SJSA1 (cell line): ENCODE data around the gene HSD17B14. TPM values are rescaled to one million over a fixed set of nuclear protein-coding genes. Genes with fewer than 3 reads are reported as not detected.

Experiments used
- DNase-seq, 2 experiments: peaks; one replicate each; pipeline ENCODE4 v3.0.0-alpha.2; 2015 to 2020; ENCODE audit warnings: low spot score in 2 of 2, low read depth in 1 of 2
- H3K27ac ChIP-seq: fragments of 250-450 bp; sonication (Bioruptor Pico); 2 replicates; pipeline ENCODE4 v1.5.1; 2020; ENCODE audit warnings: mild to moderate bottlenecking, moderate library complexity
- H3K27me3 ChIP-seq: fragments of 250-450 bp; sonication (Bioruptor Pico); replicated peaks from 2 replicates; pipeline ENCODE4 v1.5.1; 2020; ENCODE audit warnings: mild to moderate bottlenecking, moderate library complexity
- H3K36me3 ChIP-seq: fragments of 250-450 bp; sonication (Bioruptor Pico); 2 replicates; pipeline ENCODE4 v1.5.1; 2020; ENCODE audit warnings: mild to moderate bottlenecking
- H3K4me1 ChIP-seq: fragments of 250-450 bp; sonication (Bioruptor Pico); replicated peaks from 2 replicates; pipeline ENCODE4 v1.6.1; 2021; ENCODE audit warnings: mild to moderate bottlenecking
- H3K4me3 ChIP-seq: fragments of 250-450 bp; sonication (Bioruptor Pico); 2 replicates; pipeline ENCODE4 v1.5.1; 2020; ENCODE audit warnings: mild to moderate bottlenecking
- H3K9me3 ChIP-seq: fragments of 250-450 bp; sonication (Bioruptor Pico); replicated peaks from 2 replicates; pipeline ENCODE4 v1.5.1; 2020; ENCODE audit warnings: mild to moderate bottlenecking
- total RNA-seq: library from RNA; depleted of rRNA; stranded (reverse); fragments of >200 nt; shearing (Covaris generic); gene quantifications from 2 replicates; pipeline ENCODE4 v1.2.3, GENCODE V29; 2014

Gene HSD17B14
- total RNA-seq, 1 experiment from 2014 or later = not detected

- Histone ChIP-seq H3K4me3 (no peak overlapping the region), H3K4me1 (no peaks in the 10 kb centered on the region), H3K27ac (no peak overlapping the region), H3K27me3 (no peaks in the 10 kb centered on the region), H3K36me3 (no peaks in the 10 kb centered on the region), H3K9me3 (no peaks in the 10 kb centered on the region)
- DNase-seq = no peak
Measured at GRCh38 chr19:48830965-48831364, 5.3 kb downstream of the HSD17B14 start.

GRCh38 chr19:48830088-48830487 is 6.2 kb downstream of the HSD17B14 start:
- Histone ChIP-seq H3K36me3 (no peaks in the 10 kb centered on the region), H3K4me1 (no peaks in the 10 kb centered on the region), H3K27ac (no peak overlapping the region), H3K27me3 (no peaks in the 10 kb centered on the region), H3K4me3 (no peak overlapping the region), H3K9me3 (no peaks in the 10 kb centered on the region)
- DNase-seq = no peak

GRCh38 chr19:48826606-48827020 is 9.7 kb downstream of the HSD17B14 start:
- H3K4me3 ChIP-seq = no peak overlapping the region
- H3K27me3 ChIP-seq = no peaks in the 10 kb centered on the region
- H3K4me1 ChIP-seq = no peaks in the 10 kb centered on the region
- no peaks in the 10 kb centered on the region for H3K36me3 ChIP-seq
- no peak overlapping the region for H3K27ac ChIP-seq
- H3K9me3 ChIP-seq = 0 out of 2 replicates have a peak, but pooled peaks cover 2% of the 10 kb centered on the region
- no peak for DNase-seq

GRCh38 chr19:48822514-48822913 is 13.8 kb downstream of the HSD17B14 start:
- Histone ChIP-seq H3K36me3 (no peaks in the 10 kb centered on the region), H3K27ac (no peak overlapping the region), H3K4me1 (no peaks in the 10 kb centered on the region), H3K9me3 (0 out of 2 replicates have a peak, but pooled peaks cover 3% of the 10 kb centered on the region), H3K4me3 (no peak overlapping the region), H3K27me3 (no peaks in the 10 kb centered on the region)
- DNase-seq = no peak

GRCh38 chr19:48821633-48822032 is 14.7 kb downstream of the HSD17B14 start:
- DNase-seq = no peak
- no peak overlapping the region for H3K4me3 ChIP-seq
- H3K27ac ChIP-seq = no peak overlapping the region
- 0 out of 2 replicates have a peak, but pooled peaks cover 3% of the 10 kb centered on the region for H3K9me3 ChIP-seq
- no peaks in the 10 kb centered on the region for H3K27me3 ChIP-seq
- H3K4me1 ChIP-seq = no peaks in the 10 kb centered on the region
- H3K36me3 ChIP-seq = no peaks in the 10 kb centered on the region

GRCh38 chr19:48819366-48819816 is 16.9 kb downstream of the HSD17B14 start:
- DNase-seq = no peak
- H3K36me3 ChIP-seq = no peaks in the 10 kb centered on the region
- H3K4me3 ChIP-seq = no peak overlapping the region
- H3K4me1 ChIP-seq = peaks cover 4% of the 10 kb centered on the region
- H3K27ac ChIP-seq = no peak overlapping the region
- H3K9me3 ChIP-seq = 0 out of 2 replicates have a peak, but pooled peaks cover 3% of the 10 kb centered on the region
- H3K27me3 ChIP-seq = no peaks in the 10 kb centered on the region

- H3K36me3 ChIP-seq = no peaks in the 10 kb centered on the region
- H3K4me1 ChIP-seq = peaks cover 4% of the 10 kb centered on the region
- no peaks in the 10 kb centered on the region for H3K27me3 ChIP-seq
- H3K27ac ChIP-seq = no peak overlapping the region
- no peak overlapping the region for H3K4me3 ChIP-seq
- H3K9me3 ChIP-seq = 0 out of 2 replicates have a peak, but pooled peaks cover 3% of the 10 kb centered on the region
- DNase-seq = no peak
Measured at GRCh38 chr19:48818234-48818820, 18.0 kb downstream of the HSD17B14 start.

- Histone ChIP-seq H3K4me3 (no peak overlapping the region), H3K4me1 (peaks cover 4% of the 10 kb centered on the region), H3K9me3 (0 out of 2 replicates have a peak, but pooled peaks cover 3% of the 10 kb centered on the region), H3K36me3 (no peaks in the 10 kb centered on the region), H3K27ac (no peak overlapping the region), H3K27me3 (no peaks in the 10 kb centered on the region)
- DNase-seq = no peak
Measured at GRCh38 chr19:48817585-48818124, 18.6 kb downstream of the HSD17B14 start.

- no peak overlapping the region for H3K27ac ChIP-seq
- H3K4me1 ChIP-seq = peaks cover 16% of the 10 kb centered on the region
- DNase-seq = no peak
- no peaks in the 10 kb centered on the region for H3K9me3 ChIP-seq
- H3K36me3 ChIP-seq = no peaks in the 10 kb centered on the region
- H3K4me3 ChIP-seq = no peak overlapping the region
- H3K27me3 ChIP-seq = no peaks in the 10 kb centered on the region
Measured at GRCh38 chr19:48815870-48816501, 20.3 kb downstream of the HSD17B14 start.

GRCh38 chr19:48814895-48815294 is 21.4 kb downstream of the HSD17B14 start:
- peaks cover 20% of the 10 kb centered on the region for H3K4me1 ChIP-seq
- no peak overlapping the region for H3K4me3 ChIP-seq
- H3K9me3 ChIP-seq = no peaks in the 10 kb centered on the region
- no peaks in the 10 kb centered on the region for H3K27me3 ChIP-seq
- no peak for DNase-seq
- H3K27ac ChIP-seq = no peak overlapping the region
- H3K36me3 ChIP-seq = no peaks in the 10 kb centered on the region

- no peak for DNase-seq
- H3K4me1 ChIP-seq = peaks cover 21% of the 10 kb centered on the region
Measured at GRCh38 chr19:48813123-48813913, 23.0 kb downstream of the HSD17B14 start.

GRCh38 chr19:48812094-48812929 is 24.0 kb downstream of the HSD17B14 start:
- H3K4me3 ChIP-seq = peak overlapping the region; percentile 51
- H3K27ac ChIP-seq = no peak overlapping the region
- H3K27me3 ChIP-seq = no peaks in the 10 kb centered on the region
- no peaks in the 10 kb centered on the region for H3K9me3 ChIP-seq
- peak; percentile 43 to 68 for DNase-seq
- 0 out of 2 replicates have a peak, but pooled peaks cover 2% of the 10 kb centered on the region for H3K36me3 ChIP-seq
- peaks cover 21% of the 10 kb centered on the region for H3K4me1 ChIP-seq

More at GRCh38 chr19:48813123-48813913, 23.0 kb downstream of the HSD17B14 start:
- H3K4me3 ChIP-seq = no peak overlapping the region
- no peaks in the 10 kb centered on the region for H3K9me3 ChIP-seq
- no peaks in the 10 kb centered on the region for H3K36me3 ChIP-seq
- no peaks in the 10 kb centered on the region for H3K27me3 ChIP-seq
- H3K27ac ChIP-seq = no peak overlapping the region

GRCh38 chr19:48810151-48810550 is 26.1 kb downstream of the HSD17B14 start:
- no peaks in the 10 kb centered on the region for H3K9me3 ChIP-seq
- no peak overlapping the region for H3K27ac ChIP-seq
- H3K36me3 ChIP-seq = 0 out of 2 replicates have a peak, but pooled peaks cover 2% of the 10 kb centered on the region
- peak overlapping the region; percentile 51 for H3K4me3 ChIP-seq
- peaks cover 16% of the 10 kb centered on the region for H3K4me1 ChIP-seq
- no peak for DNase-seq
- no peaks in the 10 kb centered on the region for H3K27me3 ChIP-seq
